ENCODE data around the gene MIF.
"Not testable (repeated sequence)": the region's sequence is repeated elsewhere in the genome, so short reads cannot be mapped to it uniquely, and the experiment has no call there.

DNA sequence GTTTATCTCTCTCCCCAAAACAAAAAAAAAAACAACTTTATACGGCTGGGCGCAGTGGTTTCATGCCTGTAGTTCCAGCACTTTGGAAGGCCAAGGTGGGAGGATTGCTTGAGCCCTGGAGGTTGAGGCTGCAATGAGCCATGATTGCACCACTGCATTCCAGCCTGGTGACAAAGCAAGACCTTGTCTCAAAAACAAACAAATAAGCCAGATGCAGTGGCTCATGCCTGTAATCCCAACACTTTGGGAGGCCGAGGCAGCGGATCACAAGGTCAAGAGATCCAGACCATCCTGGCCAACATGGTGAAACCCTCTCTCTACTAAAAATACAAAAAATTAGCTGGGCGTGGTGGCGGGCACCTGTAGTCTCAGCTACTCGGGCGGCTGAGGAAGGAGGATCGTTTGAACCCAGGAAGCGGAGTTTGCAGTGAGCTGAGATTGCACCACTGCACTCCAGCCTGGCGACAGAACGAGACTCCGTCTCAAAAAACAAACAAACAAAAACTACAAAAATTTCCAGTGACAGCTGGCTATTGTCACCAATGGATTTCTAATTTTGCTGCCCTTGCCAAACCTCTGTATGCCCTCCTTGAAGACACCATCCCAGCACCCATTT, 27.5 kb downstream of the MIF start:
- TF ChIP-seq, protein P1, sequence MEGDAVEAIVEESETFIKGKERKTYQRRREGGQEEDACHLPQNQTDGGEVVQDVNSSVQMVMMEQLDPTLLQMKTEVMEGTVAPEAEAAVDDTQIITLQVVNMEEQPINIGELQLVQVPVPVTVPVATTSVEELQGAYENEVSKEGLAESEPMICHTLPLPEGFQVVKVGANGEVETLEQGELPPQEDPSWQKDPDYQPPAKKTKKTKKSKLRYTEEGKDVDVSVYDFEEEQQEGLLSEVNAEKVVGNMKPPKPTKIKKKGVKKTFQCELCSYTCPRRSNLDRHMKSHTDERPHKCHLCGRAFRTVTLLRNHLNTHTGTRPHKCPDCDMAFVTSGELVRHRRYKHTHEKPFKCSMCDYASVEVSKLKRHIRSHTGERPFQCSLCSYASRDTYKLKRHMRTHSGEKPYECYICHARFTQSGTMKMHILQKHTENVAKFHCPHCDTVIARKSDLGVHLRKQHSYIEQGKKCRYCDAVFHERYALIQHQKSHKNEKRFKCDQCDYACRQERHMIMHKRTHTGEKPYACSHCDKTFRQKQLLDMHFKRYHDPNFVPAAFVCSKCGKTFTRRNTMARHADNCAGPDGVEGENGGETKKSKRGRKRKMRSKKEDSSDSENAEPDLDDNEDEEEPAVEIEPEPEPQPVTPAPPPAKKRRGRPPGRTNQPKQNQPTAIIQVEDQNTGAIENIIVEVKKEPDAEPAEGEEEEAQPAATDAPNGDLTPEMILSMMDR (IDR thresholded peaks at IDR 0.05): not testable (repeated sequence)
- not testable (repeated sequence) for TF ChIP-seq POLR2A, POLR2AphosphoS5 (IDR thresholded peaks at IDR 0.05)

Data from suprapubic skin (tissue), 4 donors.